SK-N-SH (cell line): Measurements from ENCODE around the gene WDR62. TPM values are rescaled to one million over a fixed set of nuclear protein-coding genes. Genes with fewer than 3 reads are reported as not detected.

Experiments used
- CTCF ChIA-PET: fragments of 300-600, 350-600 bp; formaldehyde crosslinking; extraction: SDS; loops from one replicate; lab custom pipeline; 2021; lab: Yijun Ruan, JAX
- POLR2A ChIA-PET: fragments of 350-600 bp; sonication (Branson Sonifier 250); formaldehyde crosslinking; extraction: SDS; loops from one replicate; lab custom pipeline; 2020; ENCODE audit warnings: antibody characterized with exemption, inconsistent platforms; lab: Yijun Ruan, JAX
- DNase-seq: peaks from one replicate; pipeline ENCODE4 v3.0.0; 2012
- H2AFZ ChIP-seq: fragments of 200-600 bp; sonication (generic); 2 replicates; pipeline ENCODE4 v1.8.1; 2016; ENCODE audit warnings: antibody characterized with exemption, mild to moderate bottlenecking, low read depth
- H3F3A ChIP-seq: fragments of 200-600 bp; sonication (generic); replicated peaks from 2 replicates; pipeline ENCODE3; 2016; ENCODE audit warnings: antibody characterized with exemption, mild to moderate bottlenecking; ENCODE audit not compliant: insufficient read depth
- H3K27ac ChIP-seq, 2 experiments: fragments of 200-500 bp in 1 of 2; fragments of 200-600 bp in 1 of 2; sonication (Bioruptor generic) in 1 of 2; sonication (generic), shearing (Covaris generic) in 1 of 2; 2 replicates each; pipeline versions ENCODE4 v1.5.1 to v1.6.1; 2014 to 2016; ENCODE audit warnings: low read depth in 2 of 2, inconsistent platforms in 1 of 2, low read length in 1 of 2, mild to moderate bottlenecking in 1 of 2, mixed read lengths in 1 of 2
- H3K27me3 ChIP-seq: fragments of 200-600 bp; sonication (generic), shearing (Covaris generic); 2 replicates; pipeline ENCODE4 v1.6.1; 2016; ENCODE audit warnings: mixed run types; ENCODE audit not compliant: insufficient read depth
- H3K36me3 ChIP-seq, 2 experiments: fragments of 200-500 bp in 1 of 2; fragments of 200-600 bp in 1 of 2; sonication (Bioruptor generic) in 1 of 2; sonication (generic) in 1 of 2; replicated peaks in 1 of 2; 2 replicates each; pipeline versions ENCODE3 to v1.5.1; 2014 to 2016; ENCODE audit warnings: low read length in 1 of 2, mild to moderate bottlenecking in 1 of 2; ENCODE audit not compliant: insufficient read depth in 2 of 2, control insufficient read depth in 1 of 2
- H3K4me1 ChIP-seq, 2 experiments: fragments of 200-500 bp in 1 of 2; fragments of 200-600 bp in 1 of 2; sonication (Bioruptor generic) in 1 of 2; sonication (generic), shearing (Covaris generic) in 1 of 2; 2 replicates each; pipeline versions ENCODE4 v1.5.1 to v1.6.1; 2014 to 2016; ENCODE audit warnings: low read depth in 1 of 2, low read length in 1 of 2, mixed run types in 1 of 2; ENCODE audit not compliant: insufficient read depth in 2 of 2, control insufficient read depth in 1 of 2
- H3K4me2 ChIP-seq: fragments of 200-600 bp; sonication (generic), shearing (Covaris generic); 2 replicates; pipeline ENCODE4 v1.6.1; 2017; ENCODE audit warnings: mixed run types
- H3K4me3 ChIP-seq, 2 experiments: fragments of 200-500 bp in 1 of 2; fragments of 200-600 bp in 1 of 2; sonication (Bioruptor generic) in 1 of 2; sonication (generic), shearing (Covaris generic) in 1 of 2; 2 replicates each; pipeline versions ENCODE4 v1.5.1 to v1.8.1; 2014 to 2016; ENCODE audit warnings: low read depth in 2 of 2, inconsistent platforms in 1 of 2, low read length in 1 of 2, mild to moderate bottlenecking in 1 of 2, mixed read lengths in 1 of 2, moderate library complexity in 1 of 2
- H3K79me2 ChIP-seq: fragments of 200-600 bp; sonication (generic); 2 replicates; pipeline ENCODE4 v1.8.1; 2017; ENCODE audit warnings: mild to moderate bottlenecking; ENCODE audit not compliant: insufficient read depth
- H3K9ac ChIP-seq: fragments of 200-600 bp; sonication (generic); 2 replicates; pipeline ENCODE4 v1.6.1; 2017; ENCODE audit warnings: mixed run types
- H3K9me2 ChIP-seq: fragments of 200-600 bp; sonication (generic); 2 replicates; pipeline ENCODE4 v1.6.1; 2017; ENCODE audit warnings: mixed run types
- H3K9me3 ChIP-seq: fragments of 200-600 bp; sonication (generic); 2 replicates; pipeline ENCODE4 v1.6.1; 2017; ENCODE audit warnings: mixed run types, mild to moderate bottlenecking, moderate library complexity
- H4K20me1 ChIP-seq: fragments of 200-600 bp; sonication (generic); 2 replicates; pipeline ENCODE4 v1.6.1; 2017; ENCODE audit warnings: mild to moderate bottlenecking, mixed run types; ENCODE audit not compliant: insufficient read depth
- ELF1 ChIP-seq: IDR thresholded peaks from 2 replicates; pipeline ENCODE4 v1.4.0; 2012
- EP300 ChIP-seq, 2 experiments: IDR thresholded peaks; 2 replicates each; pipeline versions ENCODE4 v1.4.0 to v1.6.1; 2012; ENCODE audit warnings: borderline replicate concordance in 1 of 2, low read depth in 1 of 2, low read length in 1 of 2
- FOSL2 ChIP-seq: IDR thresholded peaks from 2 replicates; pipeline ENCODE4 v1.4.0; 2012; ENCODE audit warnings: low read depth, mild to moderate bottlenecking, moderate library complexity, borderline replicate concordance
- FOXJ3 ChIP-seq: sonication (generic); formaldehyde crosslinking; IDR thresholded peaks from 2 replicates; pipeline ENCODE4 v1.5.1; 2020; ENCODE audit warnings: mild to moderate bottlenecking, missing genetic modification reagents
- GABPA ChIP-seq: IDR thresholded peaks from 2 replicates; pipeline ENCODE4 v1.4.0; 2012; ENCODE audit warnings: low read depth, mild to moderate bottlenecking
- GATA2 ChIP-seq: sonication (generic); formaldehyde crosslinking; IDR thresholded peaks from 2 replicates; pipeline ENCODE4 v1.5.0; 2020; ENCODE audit warnings: mild to moderate bottlenecking, missing genetic modification reagents
- JUND ChIP-seq: IDR thresholded peaks from 2 replicates; pipeline ENCODE4 v1.4.0; 2012
- MAX ChIP-seq: IDR thresholded peaks from 2 replicates; pipeline ENCODE4 v1.4.0; 2012; ENCODE audit warnings: low read depth
- MXI1 ChIP-seq: IDR thresholded peaks from 2 replicates; pipeline ENCODE4 v1.6.1; 2012; ENCODE audit warnings: mild to moderate bottlenecking, low read depth, low read length, improper control_type of control experiment
- NFIC ChIP-seq: IDR thresholded peaks from 2 replicates; pipeline ENCODE4 v1.4.0; 2012; ENCODE audit warnings: borderline replicate concordance
- NRF1 ChIP-seq: IDR thresholded peaks from 2 replicates; pipeline ENCODE4 v1.6.1; 2012; ENCODE audit warnings: low read depth, mild to moderate bottlenecking, low read length
- POLR2AphosphoS5 ChIP-seq: IDR thresholded peaks from 2 replicates; pipeline ENCODE4 v1.6.1; 2012; ENCODE audit warnings: low read depth, low read length
- RAD21 ChIP-seq: IDR thresholded peaks from 2 replicates; pipeline ENCODE4 v1.6.1; 2012; ENCODE audit warnings: mild to moderate bottlenecking, low read length
- RCOR1 ChIP-seq: fragments of 150-350 bp; IDR thresholded peaks from 2 replicates; pipeline ENCODE4 v1.6.1; 2017; ENCODE audit warnings: antibody characterized with exemption, low read length
- REST ChIP-seq: IDR thresholded peaks from 2 replicates; pipeline ENCODE4 v1.6.1; 2012; ENCODE audit warnings: mild to moderate bottlenecking, low read depth, low read length, moderate library complexity
- RXRA ChIP-seq: IDR thresholded peaks from 2 replicates; pipeline ENCODE4 v1.4.0; 2012; ENCODE audit warnings: low read depth, mild to moderate bottlenecking, borderline replicate concordance
- SMC3 ChIP-seq: IDR thresholded peaks from 2 replicates; pipeline ENCODE4 v1.6.1; 2012; ENCODE audit warnings: low read depth, low read length, improper control_type of control experiment
- TAF1 ChIP-seq: IDR thresholded peaks from 2 replicates; pipeline ENCODE4 v1.6.1; 2012; ENCODE audit warnings: low read depth, mild to moderate bottlenecking, low read length, moderate library complexity, borderline replicate concordance
- WGBS: methylation state at CpG from one replicate; pipeline ENCODE4 v1.1.6; 2017; ENCODE audit warnings: low lambda C conversion rate; 5-methylcytosine and 5-hydroxymethylcytosine counted together
- polyA plus RNA-seq, 3 experiments: library from polyadenylated mRNA; depleted of rRNA; stranded (reverse); fragments of >200 nt; gene quantifications; 2 replicates each; pipeline ENCODE4 v1.2.3, GENCODE V29; 2012
- TF ChIP-seq, protein P1 (sequence below): fragments of 150-350 bp; IDR thresholded peaks from 2 replicates; pipeline ENCODE4 v1.6.1; 2016; ENCODE audit warnings: mild to moderate bottlenecking, low read depth, low read length
- TF ChIP-seq, protein P2 (sequence below): IDR thresholded peaks from 2 replicates; pipeline ENCODE4; 2012

WDR62 gene
- polyA plus RNA-seq, 1 of the 3 experiments (the other 2 are of a cell fraction) = 5.3 TPM

- Histone ChIP-seq H3K4me1 (peaks cover 0 to 5% of the 10 kb centered on the region in 2 experiments; a peak in 1 of 4 replicates), H3K27me3 (no peaks in the 10 kb centered on the region), H2AFZ (no peak overlapping the region), H3K36me3 (peaks cover 0 to 5% of the 10 kb centered on the region in 2 experiments), H3K9me3 (no peaks in the 10 kb centered on the region), H3F3A (peaks cover 6% of the 10 kb centered on the region), H3K4me3 (no peak overlapping the region), H3K4me2 (no peak overlapping the region), H3K9ac (no peak overlapping the region), H3K9me2 (no peaks in the 10 kb centered on the region), H4K20me1 (peaks cover 17% of the 10 kb centered on the region; the same call in 1 of the 2 replicates), H3K27ac (no peak overlapping the region), H3K79me2 (peaks cover 50% of the 10 kb centered on the region)
- CTCF ChIA-PET = interaction anchor here (1.1 to 1.3 kb wide), 3 partner anchors 17 to 113 kb away, joined by 3 to 4 read pairs (median 3); no protein-coding TSS in a partner anchor
- no peak for DNase-seq
- POLR2A ChIA-PET = no interaction called here
- 96% methylated on average over 12 of the region's 12 CpGs for WGBS
- TF ChIP-seq MAX (no peak), JUND (no peak), EP300 (IDR thresholded peaks at IDR 0.05; ENCODE audit: borderline replicate concordance in 1 of 2, low read depth in 1 of 2, low read length in 1 of 2) (no peak), MXI1 (no peak), SMC3 (no peak), GABPA (no peak), NFIC (no peak), ELF1 (no peak), FOSL2 (no peak), RAD21 (no peak), FOXJ3 (CRISPR knock-in tag) (no peak), NRF1 (no peak), TAF1 (no peak), RXRA (no peak), POLR2AphosphoS5 (no peak), GATA2 (no peak), RCOR1 (no peak), REST (no peak)
- TF ChIP-seq, protein P1, sequence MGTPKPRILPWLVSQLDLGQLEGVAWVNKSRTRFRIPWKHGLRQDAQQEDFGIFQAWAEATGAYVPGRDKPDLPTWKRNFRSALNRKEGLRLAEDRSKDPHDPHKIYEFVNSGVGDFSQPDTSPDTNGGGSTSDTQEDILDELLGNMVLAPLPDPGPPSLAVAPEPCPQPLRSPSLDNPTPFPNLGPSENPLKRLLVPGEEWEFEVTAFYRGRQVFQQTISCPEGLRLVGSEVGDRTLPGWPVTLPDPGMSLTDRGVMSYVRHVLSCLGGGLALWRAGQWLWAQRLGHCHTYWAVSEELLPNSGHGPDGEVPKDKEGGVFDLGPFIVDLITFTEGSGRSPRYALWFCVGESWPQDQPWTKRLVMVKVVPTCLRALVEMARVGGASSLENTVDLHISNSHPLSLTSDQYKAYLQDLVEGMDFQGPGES = no peak
- TF ChIP-seq, protein P2, sequence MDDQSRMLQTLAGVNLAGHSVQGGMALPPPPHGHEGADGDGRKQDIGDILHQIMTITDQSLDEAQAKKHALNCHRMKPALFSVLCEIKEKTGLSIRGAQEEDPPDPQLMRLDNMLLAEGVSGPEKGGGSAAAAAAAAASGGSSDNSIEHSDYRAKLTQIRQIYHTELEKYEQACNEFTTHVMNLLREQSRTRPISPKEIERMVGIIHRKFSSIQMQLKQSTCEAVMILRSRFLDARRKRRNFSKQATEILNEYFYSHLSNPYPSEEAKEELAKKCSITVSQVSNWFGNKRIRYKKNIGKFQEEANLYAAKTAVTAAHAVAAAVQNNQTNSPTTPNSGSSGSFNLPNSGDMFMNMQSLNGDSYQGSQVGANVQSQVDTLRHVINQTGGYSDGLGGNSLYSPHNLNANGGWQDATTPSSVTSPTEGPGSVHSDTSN = no peak
Observed at GRCh38 chr19:36058481-36059179, 3.9 kb downstream of the WDR62 start.
